ENCODE measurements around the gene SPAG7. TPM values are rescaled to one million over a fixed set of nuclear protein-coding genes. Genes with fewer than 3 reads are reported as not detected.

The SPAG7 gene
- polyA plus RNA-seq, 1 experiment = 85.8 TPM

DNA sequence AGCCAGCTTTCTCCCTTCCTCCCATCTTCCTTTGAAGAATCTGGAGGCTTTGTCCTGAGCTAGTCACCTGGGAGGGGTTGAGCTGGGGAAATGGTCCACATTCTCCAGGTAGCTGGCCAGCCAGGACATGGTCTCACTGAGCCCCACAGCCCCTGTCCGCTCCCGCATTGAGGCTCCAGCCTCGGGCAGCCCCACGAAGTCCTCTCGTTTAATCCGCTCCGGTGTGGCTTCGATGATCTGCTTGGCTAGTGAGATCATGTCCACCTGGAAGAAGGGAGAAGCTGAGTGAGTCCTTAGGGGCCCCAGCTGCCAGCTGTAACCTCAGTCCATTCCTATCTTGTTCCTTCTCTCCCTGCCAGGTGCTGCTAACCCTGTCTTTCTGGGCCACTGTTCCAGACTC, 2.7 kb upstream of the SPAG7 start:
- no peak for DNase-seq (ENCODE audit: low read depth)
- Histone ChIP-seq H3K4me3 (ENCODE audit: low read depth, low read length) (no peak overlapping the region), H3K36me3 (ENCODE audit: control insufficient read depth, insufficient read depth, low read length) (peaks cover 16% of the 10 kb centered on the region), H3K27me3 (ENCODE audit: control insufficient read depth, insufficient read depth, low read length) (no peaks in the 10 kb centered on the region)
- CTCF ChIA-PET = interaction anchor here (0.9 to 4.6 kb wide), 6 partner anchors 8 to 61 kb away, joined by 3 to 40 read pairs (median 4); partner anchors contain the start of gene CAMTA2
- TF ChIP-seq, protein P1, sequence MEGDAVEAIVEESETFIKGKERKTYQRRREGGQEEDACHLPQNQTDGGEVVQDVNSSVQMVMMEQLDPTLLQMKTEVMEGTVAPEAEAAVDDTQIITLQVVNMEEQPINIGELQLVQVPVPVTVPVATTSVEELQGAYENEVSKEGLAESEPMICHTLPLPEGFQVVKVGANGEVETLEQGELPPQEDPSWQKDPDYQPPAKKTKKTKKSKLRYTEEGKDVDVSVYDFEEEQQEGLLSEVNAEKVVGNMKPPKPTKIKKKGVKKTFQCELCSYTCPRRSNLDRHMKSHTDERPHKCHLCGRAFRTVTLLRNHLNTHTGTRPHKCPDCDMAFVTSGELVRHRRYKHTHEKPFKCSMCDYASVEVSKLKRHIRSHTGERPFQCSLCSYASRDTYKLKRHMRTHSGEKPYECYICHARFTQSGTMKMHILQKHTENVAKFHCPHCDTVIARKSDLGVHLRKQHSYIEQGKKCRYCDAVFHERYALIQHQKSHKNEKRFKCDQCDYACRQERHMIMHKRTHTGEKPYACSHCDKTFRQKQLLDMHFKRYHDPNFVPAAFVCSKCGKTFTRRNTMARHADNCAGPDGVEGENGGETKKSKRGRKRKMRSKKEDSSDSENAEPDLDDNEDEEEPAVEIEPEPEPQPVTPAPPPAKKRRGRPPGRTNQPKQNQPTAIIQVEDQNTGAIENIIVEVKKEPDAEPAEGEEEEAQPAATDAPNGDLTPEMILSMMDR (IDR thresholded peaks at IDR 0.05; ENCODE audit: insufficient read depth, low read depth, low read length) = no peak
- POLR2A ChIA-PET = interaction anchor here (0.6 kb wide), 1 partner anchor 630 kb away, joined by 4 read pairs; no protein-coding TSS in a partner anchor

DNA sequence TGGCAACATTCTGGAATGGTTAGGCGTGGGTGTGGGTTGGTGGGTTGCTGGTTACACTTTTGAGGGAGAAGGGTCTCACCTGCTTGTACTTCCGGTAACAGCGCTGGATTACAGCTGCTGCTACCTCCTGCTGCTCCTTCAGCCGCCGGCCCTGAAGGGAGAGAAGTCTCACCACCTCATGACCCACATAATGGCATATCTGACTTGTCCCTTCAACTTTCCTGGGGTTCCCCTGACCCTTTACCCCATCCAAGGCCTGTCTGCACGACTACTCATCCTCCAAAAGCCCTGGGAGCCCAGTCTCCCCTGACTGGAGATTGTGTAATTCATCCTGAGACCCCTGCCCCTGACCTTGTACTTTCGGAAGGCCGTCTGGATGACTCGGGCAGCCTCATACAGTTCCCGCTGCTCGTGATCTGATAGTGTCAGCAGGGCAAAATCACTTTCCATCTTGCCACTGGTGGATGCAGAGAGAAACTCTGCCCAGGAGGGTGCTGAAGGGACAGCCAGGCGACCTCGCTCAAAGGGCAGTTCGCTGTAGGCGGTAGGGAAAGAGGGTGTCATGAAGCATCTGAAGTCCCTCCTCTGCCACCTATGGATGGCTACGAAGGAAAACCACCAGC, 2.0 kb upstream of the SPAG7 start:
- no peak for DNase-seq (ENCODE audit: low read depth)
- ChIA-PET CTCF (interaction anchor here (0.8 to 4.6 kb wide), 6 partner anchors 11 to 92 kb away, joined by 3 to 40 read pairs (median 5); partner anchors contain the start of genes CAMTA2 and INCA1), POLR2A (no interaction called here)
- TF ChIP-seq, protein P1 (IDR thresholded peaks at IDR 0.05; ENCODE audit: insufficient read depth, low read depth, low read length) = no peak
- Histone ChIP-seq H3K27me3 (ENCODE audit: control insufficient read depth, insufficient read depth, low read length) (no peaks in the 10 kb centered on the region), H3K4me3 (ENCODE audit: low read depth, low read length) (peak overlapping the region; percentile 56), H3K36me3 (ENCODE audit: control insufficient read depth, insufficient read depth, low read length) (peaks cover 16% of the 10 kb centered on the region)

DNA sequence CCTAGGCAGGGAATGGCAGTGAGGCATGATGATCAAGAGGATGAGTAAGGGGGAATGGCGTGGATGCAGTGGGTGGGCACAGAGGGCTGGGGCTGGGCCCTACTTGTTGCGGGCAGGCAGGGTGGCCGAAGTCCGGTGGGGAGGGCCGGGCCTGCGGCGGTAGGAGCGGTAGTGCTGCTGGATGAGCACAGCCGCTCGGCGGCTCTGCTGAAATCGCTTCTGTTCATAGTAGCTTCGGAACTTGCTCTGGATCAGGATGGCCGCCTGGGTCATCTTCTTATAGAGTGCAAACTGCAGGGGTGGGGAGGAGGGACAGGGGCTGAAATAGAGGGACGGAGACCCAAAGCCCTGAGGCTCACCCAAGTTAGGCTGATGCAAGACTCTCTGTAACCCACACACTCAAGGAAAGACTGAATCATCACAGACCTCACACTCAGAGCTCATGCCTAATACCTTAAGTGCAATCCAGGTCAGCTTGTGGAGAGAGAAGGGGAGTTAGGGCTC, 1.5 kb upstream of the SPAG7 start:
- DNase-seq (ENCODE audit: low read depth) = peak; percentile 83
- CTCF ChIA-PET = interaction anchor here (0.8 to 4.6 kb wide), 5 partner anchors 11 to 93 kb away, joined by 3 to 40 read pairs (median 6); partner anchors contain the start of genes CAMTA2 and INCA1

DNA sequence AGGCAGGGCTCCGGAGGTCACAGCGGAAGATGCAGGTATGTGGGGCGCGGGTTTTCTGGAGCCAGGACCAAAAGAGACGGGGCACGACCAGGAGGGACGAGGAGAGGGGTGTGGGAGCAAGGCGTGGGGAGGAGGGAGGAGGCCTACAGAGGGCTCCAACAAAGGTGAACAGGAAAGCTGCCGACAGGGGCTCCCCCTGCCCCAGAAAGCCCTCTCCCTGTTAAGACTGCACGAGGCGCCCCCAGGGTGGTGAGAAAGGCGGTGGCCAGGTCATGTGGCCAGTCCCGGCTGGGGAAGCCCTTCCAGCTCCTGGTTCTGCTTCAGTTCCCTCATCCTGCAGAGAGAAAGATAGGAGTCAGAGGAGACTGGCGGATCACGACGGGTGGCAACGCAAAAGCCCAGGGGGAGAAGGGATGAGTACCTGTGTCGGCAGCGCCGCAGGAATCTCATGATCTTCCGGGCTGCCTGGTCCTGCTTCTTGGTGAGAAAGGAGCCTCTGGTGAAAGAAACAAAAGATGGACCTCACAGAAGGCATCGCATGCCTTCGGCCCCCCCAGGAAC, 949 bp upstream of the SPAG7 start:
- no peak for DNase-seq (ENCODE audit: low read depth)
- peaks cover 15% of the 10 kb centered on the region for H3K36me3 ChIP-seq (ENCODE audit: control insufficient read depth, insufficient read depth, low read length)
- TF ChIP-seq, protein P1 (IDR thresholded peaks at IDR 0.05; ENCODE audit: insufficient read depth, low read depth, low read length) = no peak
- ChIA-PET POLR2A (interaction anchor here (0.5 kb wide), 1 partner anchor 21 kb away, joined by 3 read pairs; no protein-coding TSS in a partner anchor), CTCF (interaction anchor here (0.7 to 4.6 kb wide), 6 partner anchors 12 to 93 kb away, joined by 3 to 40 read pairs (median 5); partner anchors contain the start of genes CAMTA2 and INCA1)
- no peaks in the 10 kb centered on the region for H3K27me3 ChIP-seq (ENCODE audit: control insufficient read depth, insufficient read depth, low read length)
- peak overlapping the region; percentile 56 for H3K4me3 ChIP-seq (ENCODE audit: low read depth, low read length)

More for the DNA sequence above, 1.5 kb upstream of the SPAG7 start:
- POLR2A ChIA-PET = interaction anchor here (0.5 kb wide), 1 partner anchor 20 kb away, joined by 3 read pairs; no protein-coding TSS in a partner anchor
- H3K27me3 ChIP-seq (ENCODE audit: control insufficient read depth, insufficient read depth, low read length) = no peaks in the 10 kb centered on the region
- H3K4me3 ChIP-seq (ENCODE audit: low read depth, low read length) = peak overlapping the region; percentile 56
- peaks cover 15% of the 10 kb centered on the region for H3K36me3 ChIP-seq (ENCODE audit: control insufficient read depth, insufficient read depth, low read length)
- TF ChIP-seq, protein P1 (IDR thresholded peaks at IDR 0.05; ENCODE audit: insufficient read depth, low read depth, low read length) = no peak

All from BJ (cell line).